Measurements from ENCODE around the gene KCNG4.

Gene KCNG4

DNA sequence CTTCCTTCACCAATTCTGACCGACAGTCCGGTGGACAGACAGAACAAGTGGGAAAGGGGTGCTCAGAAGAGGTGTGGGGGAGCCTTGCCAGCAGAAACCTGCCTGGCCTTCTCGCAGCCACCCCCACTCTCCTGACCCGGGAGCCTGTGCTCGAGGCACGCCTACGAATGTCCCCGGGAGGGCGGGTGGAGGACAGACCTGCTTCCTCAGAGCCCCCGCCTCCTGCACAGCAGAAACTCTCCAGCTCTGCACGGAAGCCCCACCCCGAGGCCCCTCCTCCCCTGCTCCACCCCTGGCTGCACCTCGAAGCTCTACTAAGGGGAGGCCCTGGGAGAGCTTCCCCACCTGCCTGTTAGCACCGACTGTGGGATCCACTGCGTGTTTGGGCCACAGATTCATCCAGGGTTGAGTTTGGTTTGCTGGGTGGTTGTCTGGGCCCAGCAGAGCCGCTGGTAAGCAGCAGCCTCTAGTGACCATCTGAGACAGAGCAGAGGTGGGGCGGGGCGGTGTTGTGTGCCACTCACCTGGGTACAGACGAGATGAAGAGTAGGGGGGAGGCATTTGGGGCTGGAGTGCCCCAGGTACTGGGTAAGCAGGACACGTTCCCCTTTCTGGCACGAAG lies 59.2 kb downstream of the KCNG4 start:
- no peak for DNase-seq

DNA sequence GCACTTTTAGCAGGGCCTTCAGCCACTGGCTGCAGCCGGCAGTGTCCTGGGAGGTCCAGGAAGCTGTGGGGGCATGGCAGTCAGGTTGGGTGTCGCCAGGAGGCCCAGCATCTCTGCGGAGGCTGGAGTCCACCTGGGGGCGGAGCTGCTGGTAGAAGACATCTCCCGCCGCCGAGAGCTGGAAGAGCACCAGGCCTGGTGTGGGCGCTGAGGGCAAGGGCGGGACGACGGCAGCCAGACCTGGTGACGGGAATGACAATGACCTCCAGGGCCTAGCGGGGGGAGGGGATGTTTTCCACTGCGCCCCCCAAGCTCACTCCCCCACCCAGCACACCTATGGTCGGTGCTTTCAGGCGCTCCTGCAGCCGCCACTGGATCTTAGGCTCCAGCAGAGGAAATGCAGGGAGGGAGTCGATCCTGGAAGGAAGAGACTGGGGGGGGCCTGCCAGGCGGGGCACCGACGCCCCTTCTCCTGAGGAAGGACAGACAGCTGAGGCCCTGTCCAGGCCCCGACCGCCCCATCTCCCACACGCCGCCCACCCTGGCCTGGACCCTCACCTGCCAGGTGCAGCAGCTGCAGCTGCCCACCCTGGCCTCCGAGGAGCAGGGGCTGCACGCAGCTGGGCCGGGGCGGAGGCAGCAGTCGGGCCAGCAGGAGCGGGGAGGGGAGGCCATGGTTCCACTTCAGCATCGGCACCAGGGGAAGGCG lies 60.0 kb downstream of the KCNG4 start:
- no peak for DNase-seq

DNA sequence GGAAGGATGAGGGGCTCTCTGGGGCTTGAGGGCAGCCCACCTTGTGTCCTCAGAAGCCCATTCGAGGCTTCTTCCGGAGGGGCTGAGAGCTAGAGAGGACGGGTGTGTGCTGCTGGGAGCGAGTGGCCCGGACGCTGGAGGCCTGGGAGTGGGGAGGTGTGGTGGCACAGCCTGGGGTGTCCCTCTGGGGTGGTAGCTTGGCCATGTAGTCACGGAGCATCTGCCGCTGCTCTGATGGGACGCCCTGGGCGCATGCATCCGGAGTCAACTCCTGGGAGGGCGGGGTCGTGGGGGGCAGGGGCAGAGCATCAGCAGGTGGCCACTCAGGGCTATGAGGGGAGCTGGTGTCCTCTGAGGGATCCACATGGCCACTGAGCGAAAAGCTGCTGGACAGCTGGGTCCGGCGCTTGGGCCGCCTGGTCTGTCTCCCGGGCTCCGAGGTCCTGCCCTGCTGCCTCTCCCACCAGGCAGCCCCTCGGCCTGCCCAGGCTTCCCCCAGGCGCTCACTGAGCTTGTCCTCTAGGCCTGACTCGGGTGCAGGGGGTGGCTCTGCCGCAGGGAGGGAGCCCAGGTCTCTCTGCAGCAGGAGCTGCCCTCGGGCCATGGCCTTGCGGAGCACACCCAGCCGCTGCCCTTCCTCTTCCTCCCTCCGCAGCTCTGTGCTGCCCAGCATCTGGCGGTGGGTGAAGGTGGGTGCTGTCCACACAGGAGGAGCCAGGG lies 60.8 kb downstream of the KCNG4 start:
- DNase-seq, result no peak

DNA sequence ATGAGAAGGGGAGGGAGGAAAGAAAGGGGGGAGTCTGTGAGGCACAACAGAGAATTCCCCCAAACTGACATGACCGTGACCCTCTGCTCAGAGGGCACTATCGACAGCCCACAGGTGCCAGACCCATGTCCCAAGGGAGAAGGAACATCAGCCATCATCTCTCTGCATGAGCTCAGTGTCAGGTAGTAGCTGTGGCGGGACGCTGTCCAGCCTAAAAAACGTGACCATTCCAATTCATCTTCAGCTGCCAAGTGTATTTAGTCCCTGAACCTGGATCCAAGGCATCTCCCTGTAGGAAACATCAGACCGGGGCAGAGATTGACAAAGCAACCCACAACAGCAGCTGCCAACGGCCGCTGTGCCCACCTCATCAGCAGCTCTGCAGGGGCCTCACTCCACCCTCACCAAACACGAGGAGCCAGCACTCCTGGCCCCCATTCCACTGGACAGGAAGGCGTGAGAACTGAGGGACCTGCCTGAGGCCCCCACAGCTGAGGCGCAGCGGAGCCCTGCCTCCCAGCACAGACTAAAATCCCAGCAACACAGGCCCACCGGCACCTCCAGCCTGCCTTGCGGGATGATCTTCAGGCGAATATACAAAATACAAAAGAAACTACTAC lies 61.6 kb downstream of the KCNG4 start:
- no peak for DNase-seq

DNA sequence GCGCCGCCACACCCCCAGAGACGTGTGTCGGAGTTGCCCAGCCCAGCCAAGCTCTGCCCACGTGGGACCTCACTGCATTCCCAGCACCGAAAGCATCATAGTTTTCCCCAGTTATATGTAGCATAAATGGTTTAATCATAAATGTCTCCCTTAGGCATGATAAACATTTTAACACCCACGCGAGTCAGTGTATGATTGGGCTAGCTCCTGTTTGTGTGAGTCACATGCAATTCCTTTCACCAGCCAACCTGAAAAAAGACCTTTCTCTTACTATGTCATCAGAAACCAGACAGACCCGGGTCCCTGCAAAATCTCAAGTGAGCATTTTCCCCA lies 62.1 kb downstream of the KCNG4 start:
- DNase-seq, result no peak

DNA sequence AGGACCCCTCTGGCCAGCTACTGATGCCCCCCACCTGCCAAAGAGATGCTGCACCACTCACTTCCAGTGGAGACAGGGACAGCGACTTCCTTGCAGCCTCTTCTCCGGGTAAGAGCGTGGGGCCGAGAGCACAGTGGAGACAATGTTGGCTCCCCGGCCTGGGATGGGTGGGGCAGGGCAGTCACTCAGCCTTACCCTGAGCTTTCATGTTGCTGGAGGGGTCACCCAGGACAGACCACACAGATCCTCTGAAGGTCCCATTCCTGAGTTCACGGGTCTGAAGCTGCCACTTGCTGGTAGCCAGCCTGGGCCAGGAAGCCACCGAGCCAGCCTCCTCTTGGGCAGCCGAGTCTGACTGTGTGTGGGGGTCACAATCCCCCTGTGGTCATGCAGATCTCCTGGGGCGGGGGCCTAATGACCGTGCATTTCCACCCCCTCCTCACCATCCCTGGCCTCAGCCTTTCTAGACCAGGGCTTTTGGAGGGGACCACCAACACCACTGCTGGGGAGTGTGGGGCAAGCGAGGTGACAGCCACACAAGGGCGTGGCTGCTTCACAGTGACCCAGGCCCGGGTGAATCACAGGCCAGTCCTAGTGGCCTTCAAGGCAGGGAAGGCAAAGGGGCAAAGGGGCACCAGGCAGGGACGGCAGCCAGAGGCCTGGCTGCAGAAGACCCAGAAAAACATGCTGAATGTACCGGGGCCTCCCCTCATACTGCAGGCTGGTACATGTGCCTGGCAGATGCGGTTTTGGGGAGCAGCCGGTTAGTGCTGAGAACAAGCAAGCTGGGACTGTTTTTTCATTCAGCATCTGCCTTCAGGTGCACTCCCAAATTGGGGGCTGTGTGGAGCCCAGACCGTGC lies 63.4 kb downstream of the KCNG4 start:
- DNase-seq, result no peak

DNA sequence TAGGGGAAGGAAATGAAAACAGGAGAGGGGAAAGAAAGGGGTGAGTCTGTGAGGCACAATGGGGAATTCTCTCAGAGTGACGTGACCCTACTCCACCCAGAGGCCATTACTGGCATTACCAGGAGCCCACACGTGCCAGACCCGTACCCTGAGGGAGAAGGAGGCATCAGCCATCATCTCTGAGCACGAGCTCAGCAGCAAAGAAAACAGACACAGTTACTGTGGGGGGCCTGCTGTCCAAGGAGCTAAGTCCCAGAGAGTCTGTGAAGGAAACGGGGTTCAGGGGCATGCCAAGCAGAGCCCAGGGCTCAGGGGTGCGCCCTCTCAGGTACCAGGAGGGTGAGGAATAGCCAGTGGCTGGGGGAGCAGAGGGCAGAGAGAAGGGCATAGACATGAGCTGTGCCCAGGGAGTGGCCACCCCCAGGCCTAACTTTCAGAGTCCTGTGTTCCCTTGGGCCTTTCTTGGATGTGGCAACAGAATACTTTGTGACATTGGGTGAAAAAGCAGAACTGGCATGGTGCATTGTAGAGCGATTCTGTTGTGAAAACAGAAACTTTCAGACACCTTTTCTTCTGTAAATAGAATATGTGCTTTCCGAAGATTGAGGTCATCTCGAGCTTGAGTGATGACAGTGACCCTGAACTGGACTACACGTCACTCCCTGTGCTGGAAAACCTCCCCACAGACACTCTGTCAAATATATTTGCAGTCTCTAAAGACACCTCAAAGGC lies 64.3 kb downstream of the KCNG4 start:
- DNase-seq, result peak; percentile 57

DNA sequence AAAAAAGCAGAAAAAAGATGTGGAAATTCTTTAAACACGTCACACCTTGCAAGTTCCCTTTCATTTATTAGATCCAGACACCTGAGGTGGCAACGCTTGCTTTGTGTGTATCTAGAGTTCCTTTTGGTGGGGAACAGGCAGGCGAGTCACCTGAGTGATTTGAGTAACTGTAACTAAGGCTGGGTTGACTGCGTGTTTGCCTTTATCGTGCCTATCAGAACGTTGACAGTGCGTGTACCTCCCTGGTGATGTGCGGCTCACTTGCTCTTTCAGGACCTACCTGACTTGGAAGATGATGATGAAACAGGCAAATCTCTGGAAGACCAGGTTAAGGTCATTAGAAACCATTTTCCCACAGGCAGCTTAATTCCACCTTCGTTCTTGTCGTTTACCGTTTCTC lies 65.4 kb downstream of the KCNG4 start:
- DNase-seq, result no peak

DNA sequence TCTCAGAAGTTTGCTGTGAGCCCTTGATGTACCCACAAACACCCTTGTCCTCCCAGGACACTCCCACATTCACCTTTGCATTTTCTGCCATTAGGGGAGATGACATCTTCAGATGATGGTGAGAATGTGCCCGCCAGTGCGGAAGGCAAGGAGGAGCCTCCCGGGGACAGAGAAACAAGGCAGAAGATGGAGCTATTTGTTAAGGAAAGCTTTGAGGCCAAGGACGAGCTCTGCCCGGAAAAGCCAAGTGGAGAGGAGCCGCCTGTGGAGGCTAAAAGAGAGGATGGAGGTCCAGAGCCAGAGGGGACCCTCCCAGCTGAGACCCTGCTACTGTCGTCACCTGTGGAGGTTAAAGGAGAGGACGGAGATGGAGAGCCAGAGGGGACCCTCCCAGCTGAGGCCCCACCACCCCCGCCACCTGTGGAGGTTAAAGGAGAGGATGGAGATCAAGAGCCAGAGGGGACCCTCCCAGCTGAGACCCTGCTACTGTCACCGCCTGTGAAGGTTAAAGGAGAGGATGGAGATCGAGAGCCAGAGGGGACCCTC lies 70.0 kb downstream of the KCNG4 start:
- DNase-seq, result no peak
